OCI-LY1 (cell line): Measurements from ENCODE around the gene NRSN1.

ENCODE experiments used
- CTCF ChIP-seq: fragments of 200-600 bp; sonication (generic), shearing (Covaris generic); IDR thresholded peaks from 2 replicates; pipeline ENCODE4 v1.5.1; 2017; ENCODE audit warnings: mild to moderate bottlenecking, antibody characterized with exemption, low read length, moderate library complexity, mixed read lengths
- EZH2 ChIP-seq: fragments of 200-600 bp; sonication (generic), shearing (Covaris generic); IDR thresholded peaks from 2 replicates; pipeline ENCODE4 v1.8.0; 2017; ENCODE audit warnings: borderline replicate concordance, mixed run types, mild to moderate bottlenecking, antibody characterized with exemption, low read length, moderate library complexity, mixed read lengths

GRCh38 chr6:24127316-24127715 is 1.3 kb downstream of the NRSN1 start:
- TF ChIP-seq CTCF, result no peak
- no peak for TF ChIP-seq EZH2
